ENCODE results near the gene CBL. TPM values are rescaled to one million over a fixed set of nuclear protein-coding genes. Genes with fewer than 3 reads are reported as not detected.
A peak's percentile ranks its signal among the peaks of the same experiment; 100 is the strongest.

The CBL gene
- total and polyA plus RNA-seq, 2 experiments from 2014 or later: 31.6 to 67.6 TPM

GRCh38 chr11:119320776-119321524 is 114.8 kb downstream of the CBL start (continued):
- TF ChIP-seq ZNF462 (CRISPR knock-in tag; IDR thresholded peaks at IDR 0.05) (no peak), JUNB (IDR thresholded peaks at IDR 0.05; ENCODE audit: unreplicated experiment) (no peak), CREB1 (CRISPR knock-in tag; IDR thresholded peaks at IDR 0.05; ENCODE audit: low read depth) (no peak), EZH2 (IDR thresholded peaks at IDR 0.05; ENCODE audit: low read depth, unreplicated experiment) (no peak), ZNF114 (CRISPR knock-in tag; IDR thresholded peaks at IDR 0.05) (no peak)

DNA sequence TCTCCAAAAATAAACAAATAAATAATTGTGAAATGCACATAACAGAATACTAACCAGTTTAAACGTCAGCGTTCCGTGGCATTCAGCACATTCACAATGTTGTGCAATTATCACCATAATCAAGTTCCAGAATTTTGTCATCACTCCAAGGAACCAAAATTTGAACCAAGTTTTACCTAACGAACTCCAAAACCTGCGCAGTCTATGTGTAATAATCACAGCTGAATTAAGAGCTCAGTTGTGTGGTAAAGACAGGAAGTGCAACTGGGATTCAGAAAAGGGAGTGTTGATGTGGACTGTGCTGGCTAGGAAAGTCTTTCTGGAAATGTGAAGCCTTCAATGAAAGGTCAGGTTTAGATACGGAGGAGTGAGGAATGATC is 116.2 kb downstream of the CBL start:
- H3K4me3 ChIP-seq: peak overlapping the region; percentile 80; the same call in 1 of the 2 replicates
- TF ChIP-seq CREB1 (CRISPR knock-in tag; IDR thresholded peaks at IDR 0.05; ENCODE audit: low read depth): no peak
- 0 out of 4 replicates have a peak, but pooled peaks of 1 of the 2 experiments have one; percentile 13 for TF ChIP-seq CTCF (conservative IDR thresholded peaks at IDR 0.05; ENCODE audit: low read depth in 2 of 2)
- Mint-ChIP-seq H3K27me3 (ENCODE audit: insufficient read depth, low read depth, poor library complexity) (peaks cover 28% of the 10 kb centered on the region), H3K4me1 (peaks cover 37% of the 10 kb centered on the region), H3K36me3 (ENCODE audit: low read depth) (no peaks in the 10 kb centered on the region), H3K9me3 (no peaks in the 10 kb centered on the region), H3K4me3 (no peak overlapping the region), H3K27ac (no peak overlapping the region)
- 0 out of 2 replicates have a peak overlapping the region, but pooled peaks have one; percentile 53 for H2AFZ ChIP-seq
- no peaks in the 10 kb centered on the region for H4K20me1 ChIP-seq (replicated peaks; ENCODE audit: insufficient read depth)
- H3K4me2 ChIP-seq: peak overlapping the region; percentile 98
- H3K4me1 ChIP-seq (ENCODE audit: insufficient read depth): peaks cover 41% of the 10 kb centered on the region
- H3F3A ChIP-seq (replicated peaks; ENCODE audit: low read depth): peaks cover 17% of the 10 kb centered on the region
- H3K27me3 ChIP-seq (ENCODE audit: insufficient read depth): peaks cover 16% of the 10 kb centered on the region
- H3K79me2 ChIP-seq (replicated peaks; ENCODE audit: insufficient read depth): no peaks in the 10 kb centered on the region
- no peaks in the 10 kb centered on the region for H3K36me3 ChIP-seq (ENCODE audit: insufficient read depth)
- DNase-seq (ENCODE audit: low spot score) (no peak), ATAC-seq (no peak)
- no peaks in the 10 kb centered on the region for H3K9me2 ChIP-seq (ENCODE audit: insufficient read depth)
- no peak overlapping the region for H3K27ac ChIP-seq (ENCODE audit: low read depth)

Data from GM23338 (cell line).